Stimulated activated CD4-positive, alpha-beta T cell treated with anti-CD3 and anti-CD28 coated beads, Interleukin-4, amount 100 ng/mL, for 4 hours (primary cell): ENCODE results near the gene HIF1A.
A peak's percentile ranks its signal among the peaks of the same experiment; 100 is the strongest.
"Not testable (repeated sequence)": the region's sequence is repeated elsewhere in the genome, so short reads cannot be mapped to it uniquely, and the experiment has no call there.

Experiments used
- DNase-seq, 2 experiments: peaks; one replicate each; pipeline ENCODE4 v3.0.0-alpha.2; 2020

Gene HIF1A

GRCh38 chr14:61749867-61750266 lies 54.6 kb downstream of the HIF1A start:
- no peak for DNase-seq

- peak; percentile 68 to 71 for DNase-seq
Observed at GRCh38 chr14:61750708-61751474, 55.6 kb downstream of the HIF1A start.

- no peak for DNase-seq
Observed at GRCh38 chr14:61751475-61751989, 56.2 kb downstream of the HIF1A start.

GRCh38 chr14:61752626-61753025 lies 57.3 kb downstream of the HIF1A start:
- DNase-seq = no peak

GRCh38 chr14:61753631-61754030 lies 58.3 kb downstream of the HIF1A start:
- DNase-seq = no peak

- DNase-seq = no peak
Observed at GRCh38 chr14:61754627-61755381, 59.5 kb downstream of the HIF1A start.

- DNase-seq = not testable (repeated sequence)
Observed at GRCh38 chr14:61755382-61755742, 60.0 kb downstream of the HIF1A start.

- no peak for DNase-seq
Observed at GRCh38 chr14:61756135-61756534, 60.8 kb downstream of the HIF1A start.

GRCh38 chr14:61759878-61760277 lies 64.6 kb downstream of the HIF1A start:
- DNase-seq = no peak

GRCh38 chr14:61761557-61761956 lies 66.2 kb downstream of the HIF1A start:
- DNase-seq = no peak

- peak; percentile 94 to 96 for DNase-seq
Observed at GRCh38 chr14:61761959-61762786, 66.9 kb downstream of the HIF1A start, which contains the start of gene SNAPC1. SNAPC1 (plus strand) TSS chr14:61762420; CDS start chr14:61762461, 41 bp downstream.

GRCh38 chr14:61764342-61765122 lies 69.2 kb downstream of the HIF1A start:
- DNase-seq = no peak

GRCh38 chr14:61765225-61765943 lies 70.1 kb downstream of the HIF1A start:
- no peak for DNase-seq

- no peak for DNase-seq
Observed at GRCh38 chr14:61766151-61766550, 70.8 kb downstream of the HIF1A start.

- DNase-seq = no peak
Observed at GRCh38 chr14:61768240-61768639, 72.9 kb downstream of the HIF1A start.

GRCh38 chr14:61769893-61770292 lies 74.6 kb downstream of the HIF1A start:
- DNase-seq = no peak

- no peak for DNase-seq
Observed at GRCh38 chr14:61774861-61775260, 79.5 kb downstream of the HIF1A start.

GRCh38 chr14:61780125-61780524 lies 84.8 kb downstream of the HIF1A start:
- DNase-seq = no peak

- no peak for DNase-seq
Observed at GRCh38 chr14:61797309-61797708, 102.0 kb downstream of the HIF1A start.
